ENCODE results near the gene COP1. TPM values are rescaled to one million over a fixed set of nuclear protein-coding genes. Genes with fewer than 3 reads are reported as not detected.
A peak's percentile ranks its signal among the peaks of the same experiment; 100 is the strongest.

Gene COP1
- total RNA-seq, 1 experiment from 2014 or later, result 47.0 TPM

GRCh38 chr1:176217461-176218099 is 10.5 kb upstream of the COP1 start:
- Mint-ChIP-seq H3K27me3 (ENCODE audit: insufficient read depth, unreplicated experiment) (peaks cover 6% of the 10 kb centered on the region), H3K9me3 (ENCODE audit: unreplicated experiment) (no peaks in the 10 kb centered on the region), H3K4me3 (ENCODE audit: unreplicated experiment) (no peak overlapping the region), H3K4me1 (ENCODE audit: insufficient read depth, unreplicated experiment) (no peaks in the 10 kb centered on the region), H3K27ac (ENCODE audit: low read depth, unreplicated experiment) (no peak overlapping the region), H3K36me3 (ENCODE audit: insufficient read depth, unreplicated experiment) (no peaks in the 10 kb centered on the region)
- POLR2A ChIA-PET, result interaction anchor here (0.8 to 5.0 kb wide), 3 partner anchors 10 to 11 kb away, joined by 3 to 14 read pairs (median 4); no protein-coding TSS in a partner anchor
- CTCF ChIA-PET, result interaction anchor here (0.6 to 1.1 kb wide), 4 partner anchors 10 to 1051 kb away, joined by 3 read pairs; partner anchors contain the start of gene COP1
- TF ChIP-seq, protein P1, sequence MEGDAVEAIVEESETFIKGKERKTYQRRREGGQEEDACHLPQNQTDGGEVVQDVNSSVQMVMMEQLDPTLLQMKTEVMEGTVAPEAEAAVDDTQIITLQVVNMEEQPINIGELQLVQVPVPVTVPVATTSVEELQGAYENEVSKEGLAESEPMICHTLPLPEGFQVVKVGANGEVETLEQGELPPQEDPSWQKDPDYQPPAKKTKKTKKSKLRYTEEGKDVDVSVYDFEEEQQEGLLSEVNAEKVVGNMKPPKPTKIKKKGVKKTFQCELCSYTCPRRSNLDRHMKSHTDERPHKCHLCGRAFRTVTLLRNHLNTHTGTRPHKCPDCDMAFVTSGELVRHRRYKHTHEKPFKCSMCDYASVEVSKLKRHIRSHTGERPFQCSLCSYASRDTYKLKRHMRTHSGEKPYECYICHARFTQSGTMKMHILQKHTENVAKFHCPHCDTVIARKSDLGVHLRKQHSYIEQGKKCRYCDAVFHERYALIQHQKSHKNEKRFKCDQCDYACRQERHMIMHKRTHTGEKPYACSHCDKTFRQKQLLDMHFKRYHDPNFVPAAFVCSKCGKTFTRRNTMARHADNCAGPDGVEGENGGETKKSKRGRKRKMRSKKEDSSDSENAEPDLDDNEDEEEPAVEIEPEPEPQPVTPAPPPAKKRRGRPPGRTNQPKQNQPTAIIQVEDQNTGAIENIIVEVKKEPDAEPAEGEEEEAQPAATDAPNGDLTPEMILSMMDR (IDR thresholded peaks at IDR 0.05; ENCODE audit: unreplicated experiment), result no peak
- intact Hi-C loops (cut with micrococcal nuclease), result no loop called here
- no TSS peak for BruUV-seq (replicated peaks)
- DNase-seq (ENCODE audit: unreplicated experiment), result no peak

GRCh38 chr1:176216031-176216430 is 8.9 kb upstream of the COP1 start:
- DNase-seq (ENCODE audit: unreplicated experiment), result no peak
- Mint-ChIP-seq H3K9me3 (ENCODE audit: unreplicated experiment) (no peaks in the 10 kb centered on the region), H3K4me3 (ENCODE audit: unreplicated experiment) (no peak overlapping the region), H3K27ac (ENCODE audit: low read depth, unreplicated experiment) (no peak overlapping the region), H3K36me3 (ENCODE audit: insufficient read depth, unreplicated experiment) (no peaks in the 10 kb centered on the region), H3K27me3 (ENCODE audit: insufficient read depth, unreplicated experiment) (peaks cover 6% of the 10 kb centered on the region), H3K4me1 (ENCODE audit: insufficient read depth, unreplicated experiment) (no peaks in the 10 kb centered on the region)
- CTCF ChIA-PET, result interaction anchor here (0.7 kb wide), 1 partner anchor 733 kb away, joined by 8 read pairs; no protein-coding TSS in a partner anchor
- POLR2A ChIA-PET, result no interaction called here
- TF ChIP-seq, protein P1 (IDR thresholded peaks at IDR 0.05; ENCODE audit: unreplicated experiment), result no peak
- BruUV-seq (replicated peaks), result no TSS peak
- intact Hi-C loops (cut with micrococcal nuclease), result no loop called here

DNA sequence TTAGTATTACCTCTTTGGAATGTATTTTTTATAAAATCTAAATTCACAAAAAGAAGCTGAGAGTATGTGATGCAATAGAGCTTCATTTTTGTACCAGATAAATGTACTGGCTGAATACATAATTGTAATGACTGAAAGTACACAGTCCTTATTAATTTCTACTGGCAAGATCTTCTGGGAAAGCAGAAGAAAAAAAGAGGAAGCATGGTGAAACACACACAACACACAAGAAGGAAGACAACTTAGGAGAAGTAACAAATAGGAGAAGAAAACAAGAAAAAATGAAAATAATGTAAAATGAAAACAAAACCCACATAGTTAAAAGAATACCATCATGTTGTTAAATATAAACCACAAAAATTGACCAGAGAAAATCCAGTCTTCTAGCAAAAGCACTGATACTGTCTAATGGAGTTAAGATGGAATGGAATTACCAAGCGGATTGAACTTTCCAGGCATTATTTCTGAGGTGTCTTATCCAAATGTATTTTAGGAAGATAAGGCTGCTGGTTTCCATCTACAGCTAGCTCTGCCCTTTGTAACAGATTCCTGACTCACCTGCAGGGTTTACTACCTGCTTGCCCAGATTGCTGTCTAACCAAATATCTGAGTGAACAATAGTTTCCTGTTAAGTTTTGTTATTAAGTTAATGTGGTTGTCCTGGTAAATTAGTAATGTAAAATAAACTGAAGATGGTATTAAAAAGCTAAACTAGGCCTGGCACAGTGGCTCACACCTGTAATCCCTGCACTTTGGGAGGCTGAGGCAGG is 4.5 kb upstream of the COP1 start:
- POLR2A ChIA-PET, result no interaction called here
- no peak for DNase-seq (ENCODE audit: unreplicated experiment)
- BruUV-seq (replicated peaks), result no TSS peak
- intact Hi-C loops (cut with micrococcal nuclease), result no loop called here
- Mint-ChIP-seq H3K9me3 (ENCODE audit: unreplicated experiment) (no peaks in the 10 kb centered on the region), H3K4me3 (ENCODE audit: unreplicated experiment) (no peak overlapping the region), H3K4me1 (ENCODE audit: insufficient read depth, unreplicated experiment) (no peaks in the 10 kb centered on the region), H3K27ac (ENCODE audit: low read depth, unreplicated experiment) (no peak overlapping the region), H3K36me3 (ENCODE audit: insufficient read depth, unreplicated experiment) (no peaks in the 10 kb centered on the region), H3K27me3 (ENCODE audit: insufficient read depth, unreplicated experiment) (no peaks in the 10 kb centered on the region)
- CTCF ChIA-PET, result no interaction called here
- TF ChIP-seq, protein P1 (IDR thresholded peaks at IDR 0.05; ENCODE audit: unreplicated experiment), result no peak

- no peaks in the 10 kb centered on the region for H3K9me3 Mint-ChIP-seq (ENCODE audit: unreplicated experiment)
- peak overlapping the region; percentile 57 for H3K27ac Mint-ChIP-seq (ENCODE audit: low read depth, unreplicated experiment)
- H3K4me3 Mint-ChIP-seq (ENCODE audit: unreplicated experiment), result peak overlapping the region; percentile 83
- H3K4me1 Mint-ChIP-seq (ENCODE audit: insufficient read depth, unreplicated experiment), result peaks cover 23% of the 10 kb centered on the region
- H3K27me3 Mint-ChIP-seq (ENCODE audit: insufficient read depth, unreplicated experiment), result no peaks in the 10 kb centered on the region
- POLR2A ChIA-PET, result interaction anchor here (0.5 to 1.4 kb wide), 24 partner anchors 9 to 1986 kb away, joined by 3 to 14 read pairs (median 4); partner anchors contain the start of genes KIAA0040 and MRPS14
- intact Hi-C loops (cut with micrococcal nuclease), result loop anchor here (5.0 to 10.0 kb wide), 3 partner anchors 91 to 1203 kb away; no protein-coding TSS in a partner anchor
- H3K36me3 Mint-ChIP-seq (ENCODE audit: insufficient read depth, unreplicated experiment), result no peaks in the 10 kb centered on the region
- TF ChIP-seq, protein P1 (IDR thresholded peaks at IDR 0.05; ENCODE audit: unreplicated experiment), result no peak
- no peak for DNase-seq (ENCODE audit: unreplicated experiment)
- CTCF ChIA-PET, result interaction anchor here (0.6 to 1.2 kb wide), 5 partner anchors 10 to 107 kb away, joined by 3 to 7 read pairs (median 3); no protein-coding TSS in a partner anchor
- no TSS peak for BruUV-seq (replicated peaks)
These were observed 948 bp upstream of the COP1 start for GRCh38 chr1:176208034-176208433.
